Right lobe of liver (tissue), 4 donors: ENCODE results near the gene RAD18.

Source experiments
- CTCF ChIP-seq, 4 donors: fragments of 200-600 bp in 3 of 4; fragments of 450-650 bp in 1 of 4; IDR thresholded peaks; one replicate each; pipeline versions ENCODE4 v1.5.1 to v1.8.0; 2016 to 2022; ENCODE audit warnings: antibody characterized with exemption in 4 of 4, mild to moderate bottlenecking in 2 of 4
- POLR2A ChIP-seq: fragments of 450-650 bp; IDR thresholded peaks from one replicate; pipeline ENCODE4 v1.6.1; 2017; ENCODE audit warnings: antibody characterized with exemption, mild to moderate bottlenecking
- donor health status: DM: no; HTN: no; CAD: no.
- donor health status: DM: no; HTN: no; CAD: no.
- donor health status: DM: no; HTN: yes; CAD: no.

GRCh38 chr3:8996681-8997121 is 33.4 kb upstream of the RAD18 start:
- TF ChIP-seq CTCF (IDR thresholded peaks at IDR 0.05) (no peak), POLR2A (no peak)
